ENCODE data around the gene CALN1. TPM values are rescaled to one million over a fixed set of nuclear protein-coding genes. Genes with fewer than 3 reads are reported as not detected.

The CALN1 gene
- total and polyA plus RNA-seq, 9 donors = under 0.01 to 0.18 (median 0.13) TPM; not detected in 2

DNA sequence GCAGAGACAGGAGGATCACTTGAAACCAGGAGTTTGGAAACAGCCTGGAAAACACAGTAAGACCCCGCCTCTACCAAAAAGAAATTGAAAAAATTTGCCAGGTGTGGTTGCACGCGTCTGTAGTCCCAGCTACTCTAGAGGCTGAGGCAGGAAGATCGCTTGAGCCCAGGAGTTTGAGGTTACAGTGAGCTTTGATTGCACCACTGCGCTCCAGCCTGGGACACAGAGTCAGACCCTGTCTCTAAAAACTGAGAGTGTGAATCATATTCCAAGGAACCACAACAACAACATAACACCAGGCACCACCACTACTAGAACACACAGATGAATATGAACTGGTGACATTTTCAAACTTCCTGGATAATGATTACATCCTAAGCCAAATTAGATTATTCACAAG is 324.2 kb downstream of the CALN1 start:
- TF ChIP-seq, protein P1, sequence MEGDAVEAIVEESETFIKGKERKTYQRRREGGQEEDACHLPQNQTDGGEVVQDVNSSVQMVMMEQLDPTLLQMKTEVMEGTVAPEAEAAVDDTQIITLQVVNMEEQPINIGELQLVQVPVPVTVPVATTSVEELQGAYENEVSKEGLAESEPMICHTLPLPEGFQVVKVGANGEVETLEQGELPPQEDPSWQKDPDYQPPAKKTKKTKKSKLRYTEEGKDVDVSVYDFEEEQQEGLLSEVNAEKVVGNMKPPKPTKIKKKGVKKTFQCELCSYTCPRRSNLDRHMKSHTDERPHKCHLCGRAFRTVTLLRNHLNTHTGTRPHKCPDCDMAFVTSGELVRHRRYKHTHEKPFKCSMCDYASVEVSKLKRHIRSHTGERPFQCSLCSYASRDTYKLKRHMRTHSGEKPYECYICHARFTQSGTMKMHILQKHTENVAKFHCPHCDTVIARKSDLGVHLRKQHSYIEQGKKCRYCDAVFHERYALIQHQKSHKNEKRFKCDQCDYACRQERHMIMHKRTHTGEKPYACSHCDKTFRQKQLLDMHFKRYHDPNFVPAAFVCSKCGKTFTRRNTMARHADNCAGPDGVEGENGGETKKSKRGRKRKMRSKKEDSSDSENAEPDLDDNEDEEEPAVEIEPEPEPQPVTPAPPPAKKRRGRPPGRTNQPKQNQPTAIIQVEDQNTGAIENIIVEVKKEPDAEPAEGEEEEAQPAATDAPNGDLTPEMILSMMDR (IDR thresholded peaks at IDR 0.05) = no peak
- no peak for TF ChIP-seq POLR2A (IDR thresholded peaks at IDR 0.05)
- TF ChIP-seq EP300 (IDR thresholded peaks at IDR 0.05) = no peak
- intact Hi-C loops (cut with DNase I) = no loop called here
- DNase-seq = no peak
- Histone ChIP-seq H3K36me3 (no peaks in the 10 kb centered on the region), H3K4me1 (ENCODE audit: insufficient read depth) (no peaks in the 10 kb centered on the region), H3K9me3 (no peaks in the 10 kb centered on the region), H3K4me3 (no peak overlapping the region), H3K27me3 (no peaks in the 10 kb centered on the region), H3K27ac (no peak overlapping the region)
- WGBS, 3 donors = 71 to 88% (median 85%) methylated on average over 5 of the region's 5 CpGs

DNA sequence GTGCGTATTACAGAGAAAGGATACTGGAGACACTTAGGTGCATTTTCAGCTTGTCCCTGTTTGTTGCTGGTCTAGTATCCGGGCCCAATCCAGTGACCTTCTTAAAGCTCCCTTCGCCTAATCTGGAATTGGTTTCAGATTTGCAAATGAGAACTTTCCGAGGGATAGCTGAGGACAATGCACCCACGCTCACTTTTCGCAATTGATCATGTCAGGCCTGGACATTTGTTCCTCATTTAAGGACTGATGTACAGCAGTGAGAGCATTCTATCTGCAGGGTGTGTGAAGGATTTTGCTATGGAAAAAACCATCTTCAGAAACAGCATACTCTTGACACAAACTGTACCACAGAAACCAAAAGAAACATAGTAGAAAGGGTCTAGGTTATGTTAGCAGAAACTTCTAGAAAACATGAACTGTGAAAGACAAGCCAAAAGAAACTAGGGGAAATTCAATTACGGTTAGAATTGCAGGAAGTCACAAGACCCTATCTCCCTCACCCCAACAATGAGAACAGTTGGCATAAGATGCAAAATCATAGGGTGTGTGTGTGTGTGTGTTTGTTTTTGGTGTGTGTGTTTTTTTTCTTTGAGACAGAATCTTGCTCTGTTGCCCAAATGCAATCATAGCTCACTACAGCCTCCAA is 331.1 kb downstream of the CALN1 start:
- Histone ChIP-seq H3K36me3 (no peaks in the 10 kb centered on the region), H3K4me1 (ENCODE audit: insufficient read depth) (no peaks in the 10 kb centered on the region), H3K27me3 (no peaks in the 10 kb centered on the region), H3K27ac (no peak overlapping the region), H3K9me3 (no peaks in the 10 kb centered on the region), H3K4me3 (no peak overlapping the region)
- no peak for DNase-seq
- intact Hi-C loops (cut with DNase I) = no loop called here
- TF ChIP-seq, protein P1 (IDR thresholded peaks at IDR 0.05) = no peak
- TF ChIP-seq POLR2A (IDR thresholded peaks at IDR 0.05) (no peak), EP300 (IDR thresholded peaks at IDR 0.05) (no peak)
- 73 to 78% (median 74%) methylated on average over 7 of the region's 7 CpGs for WGBS, 3 donors

GRCh38 chr7:72080341-72080766 is 331.8 kb downstream of the CALN1 start:
- Histone ChIP-seq H3K36me3 (no peaks in the 10 kb centered on the region), H3K4me3 (no peak overlapping the region), H3K27me3 (no peaks in the 10 kb centered on the region), H3K9me3 (no peaks in the 10 kb centered on the region), H3K4me1 (ENCODE audit: insufficient read depth) (no peaks in the 10 kb centered on the region), H3K27ac (no peak overlapping the region)
- TF ChIP-seq EP300 (IDR thresholded peaks at IDR 0.05) (no peak), POLR2A (IDR thresholded peaks at IDR 0.05) (no peak)
- TF ChIP-seq, protein P1 (IDR thresholded peaks at IDR 0.05) = no peak
- WGBS, 3 donors = 33 to 44% (median 34%) methylated on average over 4 of the region's 4 CpGs
- intact Hi-C loops (cut with DNase I) = no loop called here
- DNase-seq = no peak

DNA sequence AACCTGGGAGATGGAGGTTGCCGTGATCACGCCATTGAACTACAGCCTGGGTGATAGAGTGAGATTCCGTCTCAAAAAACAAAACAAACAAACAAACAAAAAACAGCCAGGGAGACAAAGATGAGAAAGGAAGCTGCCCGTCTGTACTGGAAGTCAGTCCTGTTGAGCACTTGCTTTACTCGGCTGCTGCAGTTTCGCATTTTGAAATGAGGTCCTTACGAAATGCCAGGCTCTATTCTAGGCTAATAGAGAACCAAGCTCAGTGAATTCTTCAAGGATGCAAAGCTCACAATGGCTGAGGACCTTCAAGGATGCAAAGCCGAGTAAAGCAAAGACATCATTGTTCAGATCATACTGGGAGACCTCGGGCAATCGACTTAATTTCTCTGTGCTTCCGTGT is 333.3 kb downstream of the CALN1 start:
- Histone ChIP-seq H3K27ac (no peak overlapping the region), H3K9me3 (no peaks in the 10 kb centered on the region), H3K4me3 (no peak overlapping the region), H3K36me3 (no peaks in the 10 kb centered on the region), H3K4me1 (ENCODE audit: insufficient read depth) (no peaks in the 10 kb centered on the region), H3K27me3 (no peaks in the 10 kb centered on the region)
- intact Hi-C loops (cut with DNase I) = no loop called here
- DNase-seq = no peak
- TF ChIP-seq, protein P1 (IDR thresholded peaks at IDR 0.05) = no peak
- TF ChIP-seq POLR2A (IDR thresholded peaks at IDR 0.05) (no peak), EP300 (IDR thresholded peaks at IDR 0.05) (no peak)
- WGBS, 3 donors = 89 to 92% (median 90%) methylated on average over 11 of the region's 11 CpGs

Measured in ovary (tissue), 9 donors.